Stimulated activated CD8-positive, alpha-beta memory T cell treated with anti-CD3 and anti-CD28 coated beads, Interleukin-7, amount 100 ng/mL, for 24 hours (primary cell): ENCODE results near the gene OR51B5.
"Not testable (repeated sequence)": the region's sequence is repeated elsewhere in the genome, so short reads cannot be mapped to it uniquely, and the experiment has no call there.

ENCODE experiments used
- DNase-seq: peaks from one replicate; pipeline ENCODE4 v3.0.0-alpha.2; 2020; ENCODE audit warnings: low read depth

Gene OR51B5

GRCh38 chr11:5343474-5344335 lies at the start of gene OR51B5:
Gene OR51B5 (minus strand): TSS chr11:5343524. CDS start chr11:5343524, 0 bp downstream.
- no peak for DNase-seq

- no peak for DNase-seq
Observed at GRCh38 chr11:5390210-5390609, 46.9 kb upstream of the OR51B5 start.

GRCh38 chr11:5384335-5384734 lies 41.0 kb upstream of the OR51B5 start:
- no peak for DNase-seq

- DNase-seq: no peak
Observed at GRCh38 chr11:5383576-5383975, 40.3 kb upstream of the OR51B5 start, which contains the start of gene OR51M1. Gene OR51M1 (plus strand): TSS chr11:5383812. CDS start chr11:5389399, 5,587 bp downstream.

GRCh38 chr11:5380740-5381342 lies 37.5 kb upstream of the OR51B5 start:
- peak; percentile 0 for DNase-seq

GRCh38 chr11:5369789-5370188 lies 26.5 kb upstream of the OR51B5 start:
- no peak for DNase-seq

GRCh38 chr11:5368502-5369043 lies 25.2 kb upstream of the OR51B5 start:
- no peak for DNase-seq

- no peak for DNase-seq
Observed at GRCh38 chr11:5367448-5368074, 24.2 kb upstream of the OR51B5 start.

GRCh38 chr11:5366856-5367255 lies 23.5 kb upstream of the OR51B5 start:
- no peak for DNase-seq

- DNase-seq: not testable (repeated sequence)
Observed at GRCh38 chr11:5366365-5366764, 23.0 kb upstream of the OR51B5 start.

GRCh38 chr11:5364214-5364613 lies 20.9 kb upstream of the OR51B5 start:
- DNase-seq: no peak

GRCh38 chr11:5363679-5364078 lies 20.4 kb upstream of the OR51B5 start:
- no peak for DNase-seq

- no peak for DNase-seq
Observed at GRCh38 chr11:5362017-5362625, 18.8 kb upstream of the OR51B5 start.

- not testable (repeated sequence) for DNase-seq
Observed at GRCh38 chr11:5356031-5356430, 12.7 kb upstream of the OR51B5 start.

- no peak for DNase-seq
Observed at GRCh38 chr11:5351208-5351607, 7.9 kb upstream of the OR51B5 start, which contains the start of gene OR51B6. Gene OR51B6 (plus strand): TSS chr11:5351508. CDS start chr11:5351508, 0 bp downstream.

- DNase-seq: no peak
Observed at GRCh38 chr11:5349550-5349949, 6.2 kb upstream of the OR51B5 start.

GRCh38 chr11:5348551-5349194 lies 5.3 kb upstream of the OR51B5 start:
- no peak for DNase-seq

GRCh38 chr11:5345831-5346230 lies 2.5 kb upstream of the OR51B5 start:
- no peak for DNase-seq

GRCh38 chr11:5339771-5340322 lies 3.5 kb downstream of the OR51B5 start:
- no peak for DNase-seq

- DNase-seq: not testable (repeated sequence)
Observed at GRCh38 chr11:5337253-5337652, 6.1 kb downstream of the OR51B5 start.

- DNase-seq: no peak
Observed at GRCh38 chr11:5336331-5336730, 7.0 kb downstream of the OR51B5 start.
